HepG2 (cell line): Measurements from ENCODE around the gene MAPK6. TPM values are rescaled to one million over a fixed set of nuclear protein-coding genes. Genes with fewer than 3 reads are reported as not detected.

ENCODE experiments used
- ATAC-seq: fragments of 200-7000 bp; cut with Tn5 transposase; 3 replicates; pipeline ENCODE4 v1.9.1; 2020; ENCODE audit warnings: mild to moderate bottlenecking, moderate library complexity
- BruUV-seq: library from RNA; stranded (reverse); fragments of 400-500 nt; replicated peaks from 2 replicates; lab custom pipeline; 2021; lab: Mats Ljungman, UMichigan
- CTCF ChIA-PET: fragments of 300-600 bp; formaldehyde crosslinking; extraction: SDS; loops from one replicate; lab custom pipeline; 2021; ENCODE audit warnings: low total read pairs, inconsistent platforms, low intra/inter-chr PET ratio; lab: Yijun Ruan, JAX
- POLR2A ChIA-PET: fragments of 350-600 bp; sonication (Branson Sonifier 250); formaldehyde crosslinking; loops from one replicate; lab custom pipeline; 2020; ENCODE audit warnings: antibody characterized with exemption, inconsistent platforms; lab: Yijun Ruan, JAX
- DNase-seq: peaks from one replicate; pipeline ENCODE4 v3.0.0-alpha.2; 2015; ENCODE audit warnings: low spot score
- FAIRE-seq: peaks from 3 replicates; lab custom pipeline; 2011; peaks lifted over from hg19 to GRCh38; lab: Jason Lieb, UNC
- H2AFZ ChIP-seq: one replicate; pipeline ENCODE4 v1.6.1; 2011; ENCODE audit warnings: low read length, inconsistent platforms
- H3K27ac ChIP-seq: fragments of 300-600 bp; 3 replicates; pipeline ENCODE4 v1.8.0; 2011; ENCODE audit warnings: mixed run types, mild to moderate bottlenecking, mixed read lengths, low read length, inconsistent platforms; ENCODE audit not compliant: insufficient read depth; ENCODE audit errors: extremely low read length
- H3K27me3 ChIP-seq, 2 experiments: fragments of 200-600 bp in 1 of 2; 2 replicates in 1 of 2; 3 replicates in 1 of 2; pipeline versions ENCODE4 v1.6.0 to v1.8.0; 2011; ENCODE audit warnings: low read length in 2 of 2, mild to moderate bottlenecking in 2 of 2, moderate library complexity in 2 of 2, inconsistent platforms in 1 of 2; ENCODE audit not compliant: insufficient read depth in 2 of 2, control insufficient read depth in 1 of 2
- H3K36me3 ChIP-seq, 2 experiments: fragments of 200-600 bp in 1 of 2; replicated peaks in 1 of 2; 2 replicates in 1 of 2; 3 replicates in 1 of 2; pipeline versions ENCODE4 v1.5.1 to v1.8.0; 2011; ENCODE audit warnings: low read length in 2 of 2, inconsistent platforms in 1 of 2; ENCODE audit not compliant: insufficient read depth in 2 of 2, control insufficient read depth in 1 of 2
- H3K4me1 ChIP-seq: 2 replicates; pipeline ENCODE4 v1.5.1; 2012; ENCODE audit warnings: low read length, inconsistent platforms; ENCODE audit not compliant: insufficient read depth
- H3K4me2 ChIP-seq: 2 replicates; pipeline ENCODE4 v1.6.0; 2011; ENCODE audit warnings: low read depth, low read length, inconsistent platforms
- H3K4me3 ChIP-seq, 3 experiments: fragments of 200-600 bp in 1 of 3; sonication (generic), shearing (Covaris generic) in 1 of 3; replicated peaks in 1 of 3; 2 replicates each; pipeline ENCODE4 v1.5.1; 2011 to 2016; ENCODE audit warnings: low read length in 3 of 3, inconsistent platforms in 2 of 3, low read depth in 2 of 3, mild to moderate bottlenecking in 2 of 3, control low read depth in 1 of 3, mixed read lengths in 1 of 3; ENCODE audit not compliant: insufficient read depth in 1 of 3
- H3K79me2 ChIP-seq: one replicate; pipeline ENCODE4 v1.6.1; 2011; ENCODE audit warnings: low read length, inconsistent platforms; ENCODE audit not compliant: insufficient read depth
- H3K9ac ChIP-seq: 2 replicates; pipeline ENCODE4 v1.6.0; 2011; ENCODE audit warnings: mild to moderate bottlenecking, low read depth, low read length, inconsistent platforms; ENCODE audit not compliant: insufficient read depth
- H3K9me3 ChIP-seq: 2 replicates; pipeline ENCODE4 v1.5.1; 2012; ENCODE audit warnings: mild to moderate bottlenecking, low read length
- H4K20me1 ChIP-seq: 2 replicates; pipeline ENCODE4 v1.6.0; 2011; ENCODE audit warnings: inconsistent platforms, mild to moderate bottlenecking, low read length, moderate library complexity; ENCODE audit not compliant: insufficient read depth
- ZNF652 ChIP-seq: IDR thresholded peaks from 2 replicates; pipeline ENCODE4 v1.6.1; 2016; ENCODE audit warnings: low read depth, borderline replicate concordance
- WGBS: methylation state at CpG from one replicate; pipeline ENCODE4 v1.1.6; 2017; ENCODE audit warnings: low lambda C conversion rate; 5-methylcytosine and 5-hydroxymethylcytosine counted together
- in situ Hi-C: cut with HindIII; loops from 2 replicates; pipeline ENCODE4 v1.10.0; 2017; ENCODE audit warnings: low pct_unique_long_range_greater_than_20kb; ENCODE audit not compliant: extremely low pct_ligation_motif_present
- intact Hi-C: fragments of 100-400 bp; cut with micrococcal nuclease; formaldehyde crosslinking; loops from one replicate; pipeline ENCODE4 v1.10.0; 2022; ENCODE audit not compliant: unreplicated experiment
- polyA plus RNA-seq, 8 experiments: library from polyadenylated mRNA; depleted of rRNA in 3 of 8; stranded (reverse) in 7 of 8; unstranded in 1 of 8; fragments of >200 nt; fragmentation: Illumina TruSeq in 4 of 8; extraction: Trizol in 4 of 8; gene quantifications; 2 replicates each; pipeline versions ENCODE4 v1.2.1 to v1.2.3, GENCODE V29; 2011 to 2016; ENCODE audit warnings: low read depth in 4 of 8, missing spikeins in 1 of 8, mixed read lengths in 1 of 8; ENCODE audit not compliant: insufficient read depth in 1 of 8
- total RNA-seq, 5 experiments: library from RNA; depleted of rRNA; stranded (reverse); fragments of >200 nt; fragmentation: Illumina TruSeq; extraction: Trizol; gene quantifications; 2 replicates each; pipeline ENCODE4 v1.2.3, GENCODE V29; 2016; ENCODE audit warnings: low read depth in 1 of 5
- TF ChIP-seq, protein P1 (sequence below): sonication (generic); formaldehyde crosslinking; IDR thresholded peaks from 2 replicates; pipeline ENCODE4 v1.4.0; 2020; ENCODE audit warnings: missing genetic modification reagents
- TF ChIP-seq, protein P2 (sequence below): sonication (generic); formaldehyde crosslinking; IDR thresholded peaks from 2 replicates; pipeline ENCODE4 v1.5.1; 2020; ENCODE audit warnings: mild to moderate bottlenecking, missing genetic modification reagents, moderate library complexity

The MAPK6 gene
- total and polyA plus RNA-seq, 2 of the 13 experiments (the other 11 are each of a cell fraction or from before 2014, with no cell fraction given) = 89.5 to 99.7 TPM

GRCh38 chr15:52093539-52094510 is 74.8 kb downstream of the MAPK6 start:
- Histone ChIP-seq H3K4me3 (no peak overlapping the region), H3K79me2 (no peaks in the 10 kb centered on the region), H3K9me3 (peaks cover 7% of the 10 kb centered on the region), H3K9ac (no peak overlapping the region), H2AFZ (no peak overlapping the region), H3K4me2 (no peak overlapping the region), H3K4me1 (peaks cover 28% of the 10 kb centered on the region), H3K36me3 (no peaks in the 10 kb centered on the region), H3K27me3 (no peaks in the 10 kb centered on the region), H3K27ac (no peak overlapping the region), H4K20me1 (no peaks in the 10 kb centered on the region)
- TF ChIP-seq, protein P1, sequence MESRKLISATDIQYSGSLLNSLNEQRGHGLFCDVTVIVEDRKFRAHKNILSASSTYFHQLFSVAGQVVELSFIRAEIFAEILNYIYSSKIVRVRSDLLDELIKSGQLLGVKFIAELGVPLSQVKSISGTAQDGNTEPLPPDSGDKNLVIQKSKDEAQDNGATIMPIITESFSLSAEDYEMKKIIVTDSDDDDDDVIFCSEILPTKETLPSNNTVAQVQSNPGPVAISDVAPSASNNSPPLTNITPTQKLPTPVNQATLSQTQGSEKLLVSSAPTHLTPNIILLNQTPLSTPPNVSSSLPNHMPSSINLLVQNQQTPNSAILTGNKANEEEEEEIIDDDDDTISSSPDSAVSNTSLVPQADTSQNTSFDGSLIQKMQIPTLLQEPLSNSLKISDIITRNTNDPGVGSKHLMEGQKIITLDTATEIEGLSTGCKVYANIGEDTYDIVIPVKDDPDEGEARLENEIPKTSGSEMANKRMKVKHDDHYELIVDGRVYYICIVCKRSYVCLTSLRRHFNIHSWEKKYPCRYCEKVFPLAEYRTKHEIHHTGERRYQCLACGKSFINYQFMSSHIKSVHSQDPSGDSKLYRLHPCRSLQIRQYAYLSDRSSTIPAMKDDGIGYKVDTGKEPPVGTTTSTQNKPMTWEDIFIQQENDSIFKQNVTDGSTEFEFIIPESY (CRISPR knock-in tag) = 0 out of 2 replicates have a peak, but pooled peaks have one; percentile 18
- TF ChIP-seq, protein P2, sequence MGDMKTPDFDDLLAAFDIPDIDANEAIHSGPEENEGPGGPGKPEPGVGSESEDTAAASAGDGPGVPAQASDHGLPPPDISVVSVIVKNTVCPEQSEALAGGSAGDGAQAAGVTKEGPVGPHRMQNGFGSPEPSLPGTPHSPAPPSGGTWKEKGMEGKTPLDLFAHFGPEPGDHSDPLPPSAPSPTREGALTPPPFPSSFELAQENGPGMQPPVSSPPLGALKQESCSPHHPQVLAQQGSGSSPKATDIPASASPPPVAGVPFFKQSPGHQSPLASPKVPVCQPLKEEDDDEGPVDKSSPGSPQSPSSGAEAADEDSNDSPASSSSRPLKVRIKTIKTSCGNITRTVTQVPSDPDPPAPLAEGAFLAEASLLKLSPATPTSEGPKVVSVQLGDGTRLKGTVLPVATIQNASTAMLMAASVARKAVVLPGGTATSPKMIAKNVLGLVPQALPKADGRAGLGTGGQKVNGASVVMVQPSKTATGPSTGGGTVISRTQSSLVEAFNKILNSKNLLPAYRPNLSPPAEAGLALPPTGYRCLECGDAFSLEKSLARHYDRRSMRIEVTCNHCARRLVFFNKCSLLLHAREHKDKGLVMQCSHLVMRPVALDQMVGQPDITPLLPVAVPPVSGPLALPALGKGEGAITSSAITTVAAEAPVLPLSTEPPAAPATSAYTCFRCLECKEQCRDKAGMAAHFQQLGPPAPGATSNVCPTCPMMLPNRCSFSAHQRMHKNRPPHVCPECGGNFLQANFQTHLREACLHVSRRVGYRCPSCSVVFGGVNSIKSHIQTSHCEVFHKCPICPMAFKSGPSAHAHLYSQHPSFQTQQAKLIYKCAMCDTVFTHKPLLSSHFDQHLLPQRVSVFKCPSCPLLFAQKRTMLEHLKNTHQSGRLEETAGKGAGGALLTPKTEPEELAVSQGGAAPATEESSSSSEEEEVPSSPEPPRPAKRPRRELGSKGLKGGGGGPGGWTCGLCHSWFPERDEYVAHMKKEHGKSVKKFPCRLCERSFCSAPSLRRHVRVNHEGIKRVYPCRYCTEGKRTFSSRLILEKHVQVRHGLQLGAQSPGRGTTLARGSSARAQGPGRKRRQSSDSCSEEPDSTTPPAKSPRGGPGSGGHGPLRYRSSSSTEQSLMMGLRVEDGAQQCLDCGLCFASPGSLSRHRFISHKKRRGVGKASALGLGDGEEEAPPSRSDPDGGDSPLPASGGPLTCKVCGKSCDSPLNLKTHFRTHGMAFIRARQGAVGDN (CRISPR knock-in tag) = 0 out of 2 replicates have a peak, but pooled peaks have one; percentile 19
- no peak for TF ChIP-seq ZNF652 (CRISPR knock-in tag)
- no peak for DNase-seq
- CTCF ChIA-PET = no interaction called here
- FAIRE-seq = no peak
- intact Hi-C loops = no loop called here
- WGBS = 62% methylated on average over 11 of the region's 12 CpGs
- BruUV-seq = no TSS peak
- in situ Hi-C loops = no loop called here
- POLR2A ChIA-PET = no interaction called here
- ATAC-seq = peak; percentile 79
